HG03558 (cell line): ENCODE results near the gene HLCS.

Source experiments
- ATAC-seq: cut with Tn5 transposase; IDR thresholded peaks from one replicate; pipeline ENCODE4 v1.9.1; 2021; ENCODE audit warnings: moderate number of reproducible peaks; ENCODE audit not compliant: unreplicated experiment; ENCODE audit errors: extremely low read depth

HLCS gene

DNA sequence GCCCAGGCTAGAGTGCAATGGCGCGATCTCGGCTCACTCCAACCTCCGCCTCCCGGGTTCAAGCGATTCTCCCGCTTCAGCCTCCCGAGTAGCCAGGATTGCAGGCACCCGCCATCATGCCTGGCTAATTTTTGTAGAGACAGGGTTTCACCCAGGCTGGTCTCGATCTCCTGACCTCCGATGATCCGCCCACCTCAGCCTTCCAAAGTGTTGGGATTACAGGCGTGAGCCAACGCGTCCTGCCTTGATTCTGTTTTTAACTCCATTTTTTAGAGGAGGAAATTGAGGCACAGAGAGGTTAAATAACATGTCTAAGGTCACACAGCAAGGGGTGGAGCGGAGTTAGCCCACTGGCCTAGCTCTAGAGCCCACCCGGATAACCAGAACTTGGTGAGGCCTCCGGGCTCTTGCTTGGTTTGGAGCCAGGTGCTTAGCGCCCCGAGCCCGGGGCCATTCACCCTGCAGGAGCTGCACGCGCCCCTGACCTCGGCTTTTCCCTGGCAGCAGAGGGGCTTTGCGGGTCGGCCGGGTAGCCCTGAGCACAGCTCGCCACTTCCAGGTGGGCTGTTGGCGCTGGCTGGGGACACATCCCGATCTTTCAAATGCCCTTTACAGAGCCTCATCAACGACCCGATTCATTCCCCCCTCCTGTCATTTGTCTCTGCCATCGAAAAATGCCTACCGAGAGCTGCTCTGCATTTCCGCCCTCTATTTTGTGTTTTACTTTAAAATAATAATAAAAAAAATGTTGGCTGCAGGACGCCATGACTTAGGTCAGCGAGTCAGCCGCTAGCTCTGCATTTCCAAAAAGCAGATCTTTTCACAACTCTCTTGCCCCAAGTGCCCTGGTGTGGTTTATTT is 256.4 kb downstream of the HLCS start:
- no peak for ATAC-seq

- ATAC-seq: no peak
Observed at GRCh38 chr21:36709030-36709867, 257.2 kb downstream of the HLCS start.

- no peak for ATAC-seq
Observed at GRCh38 chr21:36708286-36709029, 258.0 kb downstream of the HLCS start.

GRCh38 chr21:36707763-36708285 is 258.6 kb downstream of the HLCS start:
- no peak for ATAC-seq

DNA sequence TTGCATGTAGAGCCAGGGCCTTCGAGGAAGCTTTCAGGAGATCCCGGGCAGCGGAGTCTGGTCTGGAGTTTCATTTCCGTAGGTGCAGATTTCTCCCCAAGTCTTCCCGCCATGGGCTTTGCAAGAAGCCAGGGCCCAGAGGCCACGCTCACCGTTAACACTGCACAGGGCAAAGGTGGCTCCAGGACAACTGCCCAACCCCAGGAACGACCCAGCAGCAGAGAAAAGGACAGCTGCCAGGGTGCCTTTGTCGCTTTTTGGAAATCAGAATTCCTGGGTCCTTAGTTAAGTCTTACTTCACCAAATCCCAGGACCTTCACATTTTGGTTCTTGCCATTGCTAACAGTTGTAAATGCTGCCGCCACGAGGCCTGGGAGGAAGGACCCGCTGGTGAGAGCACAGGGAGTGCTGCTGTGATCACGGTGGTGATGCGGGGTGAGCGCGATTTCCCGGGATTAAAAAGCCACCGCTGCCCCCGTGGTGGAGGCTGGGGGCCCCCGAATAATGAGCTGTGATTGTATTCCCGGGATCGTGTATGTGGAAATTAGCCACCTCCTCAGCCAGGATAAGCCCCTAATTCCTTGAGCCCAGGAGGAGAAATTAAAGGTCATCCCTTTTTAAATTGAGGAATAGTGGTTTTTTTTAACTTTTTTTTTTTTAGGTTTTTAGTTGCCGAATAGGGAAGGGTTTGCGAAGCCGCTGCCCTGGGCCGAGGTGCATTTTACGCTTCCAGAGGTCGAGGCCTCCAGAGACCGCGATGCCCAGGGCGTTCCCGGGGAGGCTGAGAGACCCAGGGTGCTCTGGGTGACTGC is 259.3 kb downstream of the HLCS start:
- ATAC-seq: no peak

DNA sequence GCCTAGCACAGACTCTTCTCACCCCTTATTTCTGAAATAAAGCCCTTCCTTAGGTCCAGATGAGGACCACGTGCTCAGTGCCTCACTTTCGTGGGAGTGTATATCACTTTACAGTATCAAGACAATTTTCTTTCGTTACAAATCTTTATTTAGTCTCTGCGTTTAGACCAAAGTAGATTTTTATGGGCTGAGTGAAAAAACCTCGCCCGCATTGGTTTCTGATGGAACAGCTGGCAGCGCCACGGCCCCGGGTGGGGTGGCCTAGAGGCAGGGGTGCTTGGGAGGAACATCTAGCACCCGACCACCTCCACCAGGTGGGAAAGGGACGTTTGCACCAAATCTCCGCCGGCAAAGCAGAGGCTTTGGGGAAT is 260.0 kb downstream of the HLCS start:
- ATAC-seq: no peak

GRCh38 chr21:36705679-36706481 is 260.6 kb downstream of the HLCS start:
- ATAC-seq: no peak

DNA sequence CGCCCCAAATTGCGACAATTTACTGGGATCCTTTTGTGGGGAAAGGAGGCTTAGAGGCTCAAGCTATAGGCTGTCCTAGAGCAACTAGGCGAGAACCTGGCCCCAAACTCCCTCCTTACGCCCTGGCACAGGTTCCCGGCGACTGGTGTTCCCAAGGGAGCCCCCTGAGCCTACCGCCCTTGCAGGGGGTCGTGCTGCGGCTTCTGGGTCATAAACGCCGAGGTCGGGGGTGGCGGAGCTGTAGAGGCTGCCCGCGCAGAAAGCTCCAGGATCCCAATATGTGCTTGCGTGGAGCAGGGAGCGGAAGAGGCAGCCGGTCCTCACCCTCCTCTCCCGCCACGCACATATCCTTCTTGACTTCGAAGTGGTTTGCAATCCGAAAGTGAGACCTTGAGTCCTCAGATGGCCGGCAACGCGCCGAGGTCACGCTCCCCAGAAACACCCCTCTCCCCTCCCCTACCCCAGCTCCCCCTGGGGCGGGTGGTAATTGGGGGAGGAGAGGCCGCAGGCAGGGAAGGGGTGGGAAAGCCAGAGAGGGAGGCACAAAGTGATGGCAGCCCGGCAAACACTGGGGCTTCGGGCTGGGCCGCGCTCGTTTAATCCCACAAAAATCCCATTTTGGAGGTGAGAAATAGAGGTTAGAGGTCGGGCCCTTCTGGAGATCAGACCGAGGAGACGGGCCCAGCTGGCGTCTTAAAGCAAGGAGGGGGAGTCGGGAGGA is 261.4 kb downstream of the HLCS start:
- ATAC-seq: no peak

GRCh38 chr21:36704281-36704957 is 262.1 kb downstream of the HLCS start:
- no peak for ATAC-seq

GRCh38 chr21:36703626-36704280 is 262.7 kb downstream of the HLCS start:
- no peak for ATAC-seq

DNA sequence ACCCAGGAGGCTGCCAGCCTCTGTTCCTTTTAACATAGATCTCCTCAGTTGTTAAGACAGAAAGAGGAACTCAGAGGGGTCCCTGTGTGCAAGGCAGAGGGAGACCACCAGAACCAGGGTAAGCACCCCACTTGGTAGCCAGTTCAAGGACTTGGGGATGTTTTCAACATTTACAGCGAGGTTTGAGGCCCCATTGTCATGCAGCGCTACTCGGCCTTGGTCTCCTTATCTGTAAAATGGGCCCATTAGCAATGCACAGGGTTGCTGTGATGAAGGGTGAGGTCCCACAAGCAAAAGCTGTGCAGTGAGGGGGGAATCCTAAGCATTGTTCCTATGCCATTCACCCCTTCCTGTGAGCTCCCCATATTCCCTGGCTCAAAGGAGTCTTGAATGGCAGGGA is 263.3 kb downstream of the HLCS start:
- ATAC-seq: no peak

- ATAC-seq: no peak
Observed at GRCh38 chr21:36702622-36702968, 263.9 kb downstream of the HLCS start.

GRCh38 chr21:36701756-36702621 is 264.5 kb downstream of the HLCS start:
- ATAC-seq: no peak

GRCh38 chr21:36700971-36701755 is 265.3 kb downstream of the HLCS start:
- no peak for ATAC-seq
